Prostate gland (tissue), 2 donors: ENCODE measurements around the gene GORASP1.

Experiments used
- POLR2A ChIP-seq: fragments of 450-650 bp; IDR thresholded peaks from one replicate; pipeline ENCODE4 v1.6.1; 2016; ENCODE audit warnings: antibody characterized with exemption, mild to moderate bottlenecking
- POLR2AphosphoS5 ChIP-seq: sonication (generic); formaldehyde crosslinking; IDR thresholded peaks from one replicate; pipeline ENCODE4 v1.6.1; 2017; ENCODE audit warnings: antibody characterized with exemption
- TF ChIP-seq, protein P1 (sequence below), 4 experiments: fragments of 200-600 bp in 2 of 4; fragments of 450-650 bp in 2 of 4; sonication (generic) in 2 of 4; IDR thresholded peaks; 1 replicate in 3 of 4; 2 replicates in 1 of 4; pipeline ENCODE4 v1.5.1; 2016 to 2019; ENCODE audit warnings: antibody characterized with exemption in 4 of 4, mild to moderate bottlenecking in 2 of 4, moderate library complexity in 2 of 4

DNA sequence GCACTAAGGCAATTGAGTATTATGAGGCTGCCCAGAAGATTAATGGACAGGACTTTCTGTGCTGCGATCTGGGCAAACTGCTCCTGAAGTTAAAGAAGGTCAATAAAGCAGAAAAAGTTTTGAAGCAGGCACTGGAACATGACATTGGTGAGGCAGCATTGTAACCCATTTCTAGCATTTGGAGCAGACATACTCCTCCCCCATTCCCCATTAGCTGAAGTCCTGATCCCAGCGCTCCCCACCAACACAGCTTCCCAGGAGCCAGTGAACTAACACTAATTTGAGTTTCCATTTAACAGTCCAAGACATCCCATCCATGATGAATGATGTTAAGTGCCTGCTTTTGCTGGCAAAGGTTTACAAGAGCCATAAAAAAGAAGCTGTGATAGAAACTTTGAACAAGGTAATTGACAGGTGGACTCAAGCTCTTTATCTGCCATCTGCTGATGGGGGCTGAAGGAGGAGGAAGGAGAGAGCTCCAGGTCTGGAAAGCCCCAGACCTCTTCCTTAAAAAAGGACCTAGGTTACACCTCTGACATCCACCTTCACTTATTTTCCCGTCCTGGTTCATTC, 23.4 kb upstream of the GORASP1 start:
- TF ChIP-seq, protein P1, sequence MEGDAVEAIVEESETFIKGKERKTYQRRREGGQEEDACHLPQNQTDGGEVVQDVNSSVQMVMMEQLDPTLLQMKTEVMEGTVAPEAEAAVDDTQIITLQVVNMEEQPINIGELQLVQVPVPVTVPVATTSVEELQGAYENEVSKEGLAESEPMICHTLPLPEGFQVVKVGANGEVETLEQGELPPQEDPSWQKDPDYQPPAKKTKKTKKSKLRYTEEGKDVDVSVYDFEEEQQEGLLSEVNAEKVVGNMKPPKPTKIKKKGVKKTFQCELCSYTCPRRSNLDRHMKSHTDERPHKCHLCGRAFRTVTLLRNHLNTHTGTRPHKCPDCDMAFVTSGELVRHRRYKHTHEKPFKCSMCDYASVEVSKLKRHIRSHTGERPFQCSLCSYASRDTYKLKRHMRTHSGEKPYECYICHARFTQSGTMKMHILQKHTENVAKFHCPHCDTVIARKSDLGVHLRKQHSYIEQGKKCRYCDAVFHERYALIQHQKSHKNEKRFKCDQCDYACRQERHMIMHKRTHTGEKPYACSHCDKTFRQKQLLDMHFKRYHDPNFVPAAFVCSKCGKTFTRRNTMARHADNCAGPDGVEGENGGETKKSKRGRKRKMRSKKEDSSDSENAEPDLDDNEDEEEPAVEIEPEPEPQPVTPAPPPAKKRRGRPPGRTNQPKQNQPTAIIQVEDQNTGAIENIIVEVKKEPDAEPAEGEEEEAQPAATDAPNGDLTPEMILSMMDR (IDR thresholded peaks at IDR 0.05) = no peak
- TF ChIP-seq POLR2A (no peak), POLR2AphosphoS5 (peak; percentile 56)
